HG03378 (cell line): ENCODE results near the gene SOCS7.

Source experiments
- ATAC-seq: cut with Tn5 transposase; IDR thresholded peaks from one replicate; pipeline ENCODE4 v1.9.1; 2021; ENCODE audit warnings: mild to moderate bottlenecking, moderate library complexity; ENCODE audit not compliant: unreplicated experiment

Gene SOCS7, protein sequence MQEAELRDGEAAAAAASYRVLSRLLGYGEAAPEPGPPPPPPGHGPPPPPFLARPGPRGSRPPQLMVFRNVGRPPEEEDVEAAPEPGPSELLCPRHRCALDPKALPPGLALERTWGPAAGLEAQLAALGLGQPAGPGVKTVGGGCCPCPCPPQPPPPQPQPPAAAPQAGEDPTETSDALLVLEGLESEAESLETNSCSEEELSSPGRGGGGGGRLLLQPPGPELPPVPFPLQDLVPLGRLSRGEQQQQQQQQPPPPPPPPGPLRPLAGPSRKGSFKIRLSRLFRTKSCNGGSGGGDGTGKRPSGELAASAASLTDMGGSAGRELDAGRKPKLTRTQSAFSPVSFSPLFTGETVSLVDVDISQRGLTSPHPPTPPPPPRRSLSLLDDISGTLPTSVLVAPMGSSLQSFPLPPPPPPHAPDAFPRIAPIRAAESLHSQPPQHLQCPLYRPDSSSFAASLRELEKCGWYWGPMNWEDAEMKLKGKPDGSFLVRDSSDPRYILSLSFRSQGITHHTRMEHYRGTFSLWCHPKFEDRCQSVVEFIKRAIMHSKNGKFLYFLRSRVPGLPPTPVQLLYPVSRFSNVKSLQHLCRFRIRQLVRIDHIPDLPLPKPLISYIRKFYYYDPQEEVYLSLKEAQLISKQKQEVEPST

DNA sequence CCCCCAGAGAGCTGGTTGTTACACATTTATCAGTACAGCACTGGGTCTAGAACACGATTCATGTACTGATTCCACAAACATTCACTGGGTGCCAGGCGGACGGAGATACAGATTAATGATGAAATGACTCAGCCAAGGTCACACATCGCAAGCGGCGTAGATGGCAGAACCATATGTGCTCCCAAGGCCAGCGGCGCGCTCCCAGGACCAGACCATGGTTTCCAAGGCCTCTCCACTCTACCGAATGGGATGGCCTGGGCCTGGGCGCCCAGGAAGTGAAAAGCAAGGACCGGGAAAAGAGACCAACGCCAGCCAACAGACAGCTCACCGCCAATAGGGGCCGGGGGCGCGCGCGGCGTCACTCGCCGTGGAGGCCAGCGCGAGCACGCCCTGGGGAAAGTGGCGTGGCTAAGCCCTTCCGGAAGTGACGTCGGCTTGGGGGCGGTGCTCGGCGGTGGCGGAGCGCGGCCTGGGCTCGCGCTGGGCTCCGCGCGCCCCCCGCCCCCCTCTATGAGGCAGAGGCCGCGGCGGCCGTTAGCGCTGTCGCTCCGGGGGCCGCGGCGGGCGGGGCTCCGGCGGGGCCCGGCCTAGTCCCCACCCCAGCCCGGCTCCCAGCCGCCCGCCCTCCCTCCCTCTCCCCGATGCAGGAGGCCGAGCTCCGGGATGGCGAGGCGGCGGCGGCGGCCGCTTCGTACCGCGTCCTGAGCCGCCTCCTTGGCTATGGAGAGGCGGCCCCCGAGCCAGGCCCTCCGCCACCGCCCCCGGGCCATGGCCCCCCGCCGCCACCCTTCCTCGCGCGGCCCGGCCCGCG, at the start of gene SOCS7:
TSS of gene SOCS7 (plus strand) at position 433 of the 811 bp plus-strand sequence. CDS start at position 642, 209 bp downstream.
- ATAC-seq: peak; percentile 61

DNA sequence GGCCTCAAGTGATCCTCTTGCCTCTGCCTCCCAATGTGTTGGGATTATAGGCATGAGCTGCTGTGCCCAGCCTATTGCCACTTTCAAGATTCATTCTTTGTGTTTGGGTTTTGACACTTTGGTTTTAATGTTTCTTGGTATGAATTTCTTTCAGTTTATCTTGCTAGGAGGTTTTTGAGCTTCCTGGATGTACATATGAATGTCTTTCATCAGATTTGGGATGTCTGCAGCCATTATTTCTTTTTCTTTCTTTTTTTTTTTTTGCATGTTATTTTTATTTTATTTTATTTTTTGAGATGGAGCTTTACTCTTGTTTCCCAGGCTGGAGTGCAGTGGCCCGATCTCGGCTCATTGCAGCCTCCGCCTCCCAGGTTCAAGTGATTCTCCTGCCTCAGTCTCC, 36.1 kb upstream of the SOCS7 start:
- ATAC-seq: no peak

DNA sequence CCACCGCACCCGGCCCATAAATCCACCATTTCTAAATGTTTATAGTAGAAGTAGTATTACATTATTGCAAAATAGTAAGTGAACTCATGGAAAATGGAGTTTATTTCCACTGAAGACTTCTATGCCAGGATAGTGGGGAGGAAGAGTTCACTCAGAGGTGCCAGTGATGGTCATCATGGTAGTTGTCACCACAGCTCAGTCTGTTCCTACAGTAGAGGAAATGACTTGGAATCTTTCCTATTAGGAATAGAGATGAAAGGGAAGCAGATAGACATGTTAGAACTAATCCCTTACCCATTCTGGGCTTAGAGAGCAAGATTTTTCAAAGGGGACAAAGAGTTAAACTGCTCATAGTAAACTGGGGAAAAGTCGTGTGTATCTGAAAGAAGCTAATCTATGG, 34.6 kb upstream of the SOCS7 start:
- ATAC-seq: no peak

DNA sequence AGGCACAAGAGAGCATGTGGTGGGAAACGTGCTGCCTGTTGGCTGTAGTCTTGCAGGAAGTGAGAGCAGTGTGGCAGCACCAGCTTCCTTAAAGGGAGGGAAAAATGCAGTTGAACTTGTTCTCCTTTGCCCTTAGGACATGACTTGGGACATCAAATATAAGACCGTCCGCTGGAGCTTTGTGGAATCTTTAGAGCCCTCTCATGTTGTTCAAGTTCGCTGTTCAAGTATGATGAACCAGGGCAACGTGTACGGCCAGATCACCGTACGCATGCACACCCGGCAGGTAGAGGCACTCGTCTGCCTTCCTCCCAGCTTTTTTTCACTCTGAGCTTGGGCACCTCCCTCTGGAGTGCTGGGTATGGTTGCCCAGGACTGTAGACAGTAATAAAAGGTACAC, 31.2 kb upstream of the SOCS7 start:
- no peak for ATAC-seq

DNA sequence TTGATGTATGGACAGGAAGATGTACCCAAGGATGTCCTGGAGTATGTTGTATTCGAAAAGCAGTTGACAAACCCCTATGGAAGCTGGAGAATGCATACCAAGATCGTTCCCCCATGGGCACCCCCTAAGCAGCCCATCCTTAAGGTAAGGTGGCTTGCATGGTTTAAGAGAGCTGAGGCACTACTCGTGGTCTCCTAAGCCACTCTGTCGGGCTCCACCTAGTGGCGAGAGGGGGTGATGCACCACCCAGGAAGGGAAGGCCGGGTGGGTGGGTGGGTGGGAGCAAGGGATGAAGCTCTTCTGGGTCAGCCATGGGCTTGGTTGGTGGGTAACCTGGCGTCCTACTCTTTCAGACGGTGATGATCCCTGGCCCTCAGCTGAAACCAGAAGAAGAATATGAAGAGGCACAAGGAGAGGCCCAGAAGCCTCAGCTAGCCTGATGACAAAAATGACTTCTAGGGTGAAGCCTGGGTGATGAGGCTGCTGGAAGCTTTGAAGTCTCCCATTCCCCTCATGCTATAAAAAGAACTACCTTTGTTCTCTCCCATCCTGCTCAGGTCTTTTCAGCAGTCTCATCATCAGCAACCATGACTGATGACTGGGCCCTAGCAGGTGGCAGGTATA, 29.4 kb upstream of the SOCS7 start:
- ATAC-seq: no peak

DNA sequence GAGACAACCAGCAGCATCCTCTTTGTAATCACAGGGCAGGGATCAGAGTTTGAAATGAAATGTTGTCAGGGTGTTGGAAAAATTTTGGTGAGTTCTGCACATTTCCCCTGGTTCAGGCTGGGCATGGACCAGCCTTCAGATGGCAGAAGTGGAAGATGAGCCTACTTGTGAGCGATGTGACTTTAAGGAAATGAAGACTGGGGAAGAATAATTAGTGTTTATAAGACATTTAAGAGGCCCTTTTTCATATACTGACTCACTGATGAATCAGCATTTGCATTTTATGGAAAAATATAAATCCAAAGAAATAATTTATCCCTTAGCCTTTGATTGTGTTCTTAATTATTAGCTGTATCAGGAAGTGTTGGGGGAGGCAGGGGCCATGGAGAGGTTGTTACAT, 28.7 kb upstream of the SOCS7 start:
- no peak for ATAC-seq

DNA sequence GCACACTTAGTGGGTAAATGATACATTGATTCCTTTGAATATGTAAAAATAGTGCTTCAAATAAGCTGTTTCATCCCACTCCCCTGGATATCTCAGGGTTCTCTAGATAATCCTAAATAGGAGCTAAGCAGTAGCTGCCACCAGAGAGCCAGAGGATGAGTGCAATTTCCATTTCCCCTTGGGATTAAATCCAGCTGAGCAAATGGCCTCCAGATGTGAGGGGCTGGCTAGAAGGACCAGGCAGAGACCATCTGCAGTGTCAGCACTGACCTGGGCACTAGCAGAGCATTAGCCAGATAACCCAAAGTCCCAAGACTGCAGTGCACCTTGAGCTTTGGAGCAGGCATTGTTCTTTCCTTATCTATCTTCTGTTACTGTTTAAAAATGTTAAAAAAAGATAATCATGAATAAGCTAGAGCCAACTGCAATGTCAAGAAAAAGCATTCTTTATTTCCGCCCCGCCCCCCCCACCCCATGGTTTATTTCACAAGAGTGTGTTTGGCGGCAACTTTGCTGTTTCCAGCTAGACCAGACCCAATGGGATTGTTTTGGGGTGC, 27.4 kb upstream of the SOCS7 start:
- ATAC-seq: no peak

DNA sequence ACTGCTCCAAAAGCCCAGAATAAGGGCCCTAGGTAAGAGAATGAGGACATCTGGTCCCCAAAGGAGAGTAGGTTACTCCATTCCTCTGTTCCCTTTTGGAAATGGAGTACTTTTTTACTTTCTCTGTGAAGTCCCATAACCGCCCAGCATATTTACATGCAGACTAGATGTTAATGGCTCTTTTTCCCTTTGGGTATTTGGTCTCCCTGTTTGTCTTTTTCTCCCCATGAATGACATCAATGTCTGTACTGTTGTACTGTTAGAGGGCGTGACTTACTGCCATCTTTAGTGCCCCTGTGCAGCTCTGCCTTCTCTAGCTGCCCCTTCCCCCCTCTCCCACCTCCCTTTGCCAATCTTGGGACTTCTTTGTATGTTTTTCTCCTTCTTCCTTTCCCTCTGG, 26.9 kb upstream of the SOCS7 start:
- ATAC-seq: no peak

DNA sequence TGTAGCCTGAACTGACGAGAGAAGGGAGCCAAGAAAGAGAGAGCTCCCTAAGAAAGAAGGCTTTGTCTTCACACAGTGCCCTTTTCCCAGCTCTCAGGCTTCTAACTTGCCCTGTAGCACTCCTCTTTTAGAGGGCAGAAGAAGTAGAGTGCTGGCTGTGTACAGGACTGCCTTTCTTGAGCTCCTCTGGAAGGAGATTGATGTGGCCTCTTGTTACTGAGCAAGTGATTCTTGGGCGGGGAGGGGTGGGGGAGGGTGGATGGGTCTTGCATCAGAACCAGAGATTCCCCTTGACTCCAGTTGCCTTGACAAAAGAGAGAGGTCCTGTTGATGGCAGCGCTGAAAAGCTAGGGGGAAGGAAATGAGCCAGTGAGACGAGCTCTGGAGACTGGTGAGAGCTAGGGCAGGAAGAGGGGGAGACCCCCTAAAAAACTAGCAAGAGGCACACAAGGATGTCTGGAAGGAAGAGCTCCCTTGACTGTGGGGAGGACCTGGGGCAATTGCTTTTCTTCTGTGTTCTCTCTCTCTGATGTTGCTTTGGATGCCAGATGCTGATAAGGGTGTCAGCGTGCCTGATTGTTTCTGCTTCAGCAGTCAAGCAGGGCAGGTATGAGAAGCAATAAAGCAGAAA, 26.3 kb upstream of the SOCS7 start:
- ATAC-seq: no peak

DNA sequence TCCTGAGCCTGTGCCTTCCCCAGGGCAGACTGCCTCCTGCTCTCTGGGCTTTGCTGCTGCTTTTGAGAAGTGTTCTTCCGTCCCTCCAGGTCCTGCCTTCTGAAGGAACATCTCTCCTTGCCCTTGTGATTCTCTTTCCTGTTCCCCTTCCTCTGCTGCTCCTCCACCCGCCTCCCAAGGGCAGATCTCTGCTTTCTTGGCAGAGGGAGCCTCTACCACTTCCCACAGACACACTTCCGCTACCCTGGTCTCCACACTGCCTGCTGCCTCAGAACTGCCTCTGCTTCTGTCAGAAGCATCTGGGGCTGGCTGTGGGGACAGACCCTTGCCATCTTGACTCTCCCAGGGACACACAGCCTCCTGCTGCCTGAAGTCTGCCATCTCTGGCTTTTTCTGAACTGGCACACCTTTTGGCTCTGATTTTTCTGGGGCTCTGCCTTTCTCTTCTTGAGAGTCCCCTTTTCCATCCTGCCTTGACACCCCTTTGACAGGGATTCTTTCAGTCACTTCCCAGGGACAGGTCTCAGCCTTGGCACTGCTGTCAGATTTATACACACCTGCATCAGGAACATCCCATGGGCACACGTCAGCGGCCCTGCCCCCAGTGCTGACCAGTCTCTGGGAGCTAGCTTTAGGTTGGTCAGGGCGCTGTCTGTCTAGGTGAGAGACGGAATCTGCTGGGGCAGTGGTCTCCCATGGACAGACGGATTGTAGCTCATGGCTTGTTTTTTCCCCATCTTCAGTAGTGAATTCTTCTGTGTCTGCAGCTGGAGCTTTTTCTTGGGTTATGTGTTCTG, 24.4 kb upstream of the SOCS7 start:
- ATAC-seq: no peak

DNA sequence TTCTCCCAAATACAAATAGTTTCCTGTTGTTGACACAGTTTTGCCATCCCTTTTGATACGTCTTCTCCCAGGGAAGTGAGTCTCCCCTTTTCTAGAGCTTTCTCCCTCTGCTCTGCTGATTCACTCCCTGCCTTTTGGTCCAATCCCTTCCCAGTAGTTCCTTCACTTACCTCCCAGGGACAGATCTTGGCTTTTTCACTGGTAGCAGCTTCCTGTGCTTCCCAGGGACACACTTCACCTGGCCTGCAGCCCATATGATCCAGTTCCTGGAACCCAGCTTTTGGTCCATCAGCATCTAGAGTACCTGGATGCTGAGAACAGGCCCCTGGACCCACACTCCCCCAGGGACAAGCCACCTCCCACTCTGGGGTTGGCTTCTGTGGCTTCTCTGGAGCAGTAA, 23.7 kb upstream of the SOCS7 start:
- ATAC-seq: no peak

DNA sequence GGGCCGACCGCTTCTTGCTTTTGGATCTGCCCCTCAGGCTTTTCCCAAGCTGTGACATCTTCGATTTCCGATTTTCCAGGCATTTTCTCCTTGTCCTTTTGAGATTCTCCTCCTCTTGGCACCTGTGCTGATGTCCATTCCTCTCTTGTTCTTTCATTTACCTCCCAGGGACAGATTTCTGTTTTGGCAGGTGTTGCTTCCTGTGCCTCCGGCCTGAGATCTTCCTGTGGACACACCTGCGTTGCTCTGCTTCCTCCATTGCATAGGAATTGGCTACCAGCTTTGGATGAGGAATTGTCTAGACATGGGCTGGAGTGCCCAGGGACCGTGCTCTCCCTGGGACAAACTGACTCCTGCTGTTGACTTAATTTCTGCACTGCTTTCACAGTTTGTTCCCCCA, 23.0 kb upstream of the SOCS7 start:
- ATAC-seq: no peak

DNA sequence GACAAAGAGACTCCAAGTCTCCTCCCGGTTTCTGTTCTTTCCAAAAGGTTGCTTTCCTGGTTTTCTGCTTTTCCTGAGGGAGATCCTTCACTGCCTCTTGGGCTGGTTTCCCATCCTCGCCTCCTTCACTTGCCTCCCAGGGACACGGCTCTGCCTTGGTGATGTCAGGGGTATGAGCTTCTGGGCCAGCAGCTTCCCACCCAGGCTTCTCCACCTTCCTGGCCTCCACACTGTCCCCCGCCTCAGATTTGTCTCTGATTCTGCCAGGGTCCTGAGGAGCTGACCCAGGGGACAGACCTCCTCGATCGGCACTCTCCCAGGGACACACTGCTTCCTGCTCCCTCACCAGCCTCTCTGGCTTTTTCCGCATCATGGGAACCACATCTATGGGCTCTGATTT, 22.4 kb upstream of the SOCS7 start:
- no peak for ATAC-seq

DNA sequence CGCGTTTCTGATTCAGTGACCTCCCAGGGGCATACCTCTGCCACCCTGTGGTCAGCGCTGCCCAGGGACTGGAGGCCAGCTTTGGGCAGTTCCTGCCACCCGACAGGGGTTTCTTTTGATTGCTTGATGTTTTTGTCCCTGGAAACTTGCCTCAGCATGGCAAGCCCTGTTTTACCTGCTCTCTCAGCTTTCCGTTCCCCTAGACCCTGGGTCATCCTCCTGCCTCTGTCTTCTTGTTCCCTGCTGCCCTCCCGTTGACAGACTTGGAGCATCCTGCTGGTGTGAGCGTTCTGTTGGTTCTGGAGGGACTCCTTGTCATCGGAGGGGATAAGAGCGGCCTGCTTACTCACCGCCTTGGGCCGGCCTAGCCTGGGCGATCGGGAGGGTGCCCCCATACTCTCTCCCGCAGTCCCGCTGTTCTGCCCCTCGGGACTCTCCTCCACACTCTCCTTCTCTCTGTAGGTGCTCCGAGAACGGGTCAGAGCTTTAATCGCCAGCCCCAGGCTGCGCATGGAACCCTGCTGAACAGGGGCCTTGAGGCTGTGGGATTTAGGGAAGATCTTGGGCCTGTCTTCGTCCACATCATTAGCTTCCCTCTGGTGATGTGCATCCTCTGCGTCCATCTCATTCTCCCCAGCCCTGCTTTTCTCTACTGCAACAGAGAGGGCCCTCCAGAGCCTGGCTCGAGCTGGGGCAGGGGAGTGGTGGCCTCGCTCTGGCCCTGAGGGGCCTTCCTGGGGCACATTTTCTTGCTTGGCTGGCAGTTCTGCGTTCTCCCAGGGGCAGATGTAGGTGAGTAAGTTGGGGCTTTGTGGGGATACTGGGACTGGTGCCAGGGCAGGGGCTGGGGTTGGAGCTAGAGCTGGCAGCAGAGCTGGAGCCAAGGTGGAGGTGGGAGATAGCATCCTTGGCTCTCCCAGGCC, 21.6 kb upstream of the SOCS7 start:
- ATAC-seq: no peak

DNA sequence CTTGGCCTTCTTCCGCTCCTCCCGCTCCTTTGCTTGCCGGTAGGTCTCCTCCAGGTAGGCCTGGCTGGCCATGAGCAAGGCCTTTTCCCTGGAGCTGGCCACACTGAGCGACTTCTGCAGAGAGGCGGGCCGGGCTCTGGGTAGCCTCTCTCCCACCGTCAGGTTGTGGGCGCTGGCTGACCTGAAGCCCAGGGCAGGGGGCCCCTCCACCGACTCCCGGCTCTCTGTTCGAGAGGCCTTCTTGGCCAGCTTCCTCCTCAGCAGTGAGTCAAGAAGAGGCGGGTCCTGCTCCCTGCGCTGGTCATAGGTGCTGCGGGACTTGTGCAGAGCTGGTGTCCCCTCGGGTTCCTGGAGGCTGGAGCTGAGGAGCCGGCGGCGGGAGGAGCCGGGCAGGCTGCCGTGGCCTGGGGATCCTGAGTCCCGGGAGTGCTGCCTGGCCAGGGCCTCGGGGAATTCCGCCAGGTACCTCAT, 20.7 kb upstream of the SOCS7 start:
- ATAC-seq: no peak

DNA sequence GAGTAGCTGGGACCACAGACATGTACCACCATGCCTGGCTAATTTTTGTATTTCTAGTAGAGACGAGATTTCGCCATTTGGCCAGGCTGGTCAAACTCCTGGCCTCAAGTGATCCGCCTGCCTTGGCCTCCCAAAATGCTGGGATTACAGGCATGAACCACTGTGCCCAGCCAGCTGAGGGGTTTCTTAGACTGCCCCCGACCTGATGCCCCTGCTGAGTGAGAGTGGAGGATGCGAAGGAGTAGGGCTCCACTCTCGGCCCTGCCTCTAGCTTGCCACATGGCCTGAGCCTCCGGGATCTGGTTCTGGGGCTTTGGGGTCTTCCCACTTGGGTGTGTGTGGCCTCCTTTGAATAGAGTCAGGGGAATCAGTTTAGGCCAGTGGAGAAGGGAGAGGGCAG, 18.9 kb upstream of the SOCS7 start:
- no peak for ATAC-seq

DNA sequence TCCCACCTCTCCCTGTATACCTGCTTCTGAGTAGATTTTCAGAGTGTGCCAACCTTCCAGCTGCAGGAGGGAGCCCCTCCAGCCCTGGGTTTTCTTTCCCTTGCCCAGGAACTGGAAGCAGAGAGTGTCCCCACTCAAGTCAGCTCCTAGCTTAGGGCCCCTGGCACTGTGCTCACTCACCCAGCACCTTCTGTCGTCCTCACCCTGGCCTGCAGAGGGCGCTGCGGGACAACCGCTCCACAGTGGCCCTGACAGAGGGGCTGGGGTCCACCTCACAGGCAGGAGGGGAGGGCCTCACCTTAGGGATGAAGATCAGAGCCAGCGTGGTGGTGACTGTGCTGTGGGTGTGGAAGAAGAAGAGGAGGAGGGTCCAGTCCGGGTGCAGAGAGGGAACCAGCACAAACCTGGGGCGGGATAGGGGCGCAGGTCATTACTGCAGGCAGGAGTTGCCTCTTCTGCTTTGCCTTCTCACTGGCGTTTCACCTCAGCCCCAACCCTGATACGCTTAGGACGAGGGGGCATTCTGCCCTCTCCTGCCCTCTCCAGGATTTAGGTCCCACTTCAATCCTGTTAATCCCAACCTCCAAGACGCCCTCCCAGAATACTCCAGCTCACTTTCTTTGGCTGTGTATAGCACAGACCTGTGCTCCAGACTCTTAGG, 17.9 kb upstream of the SOCS7 start:
- ATAC-seq: no peak
